ENCODE measurements around the gene LFNG.

Gene LFNG

DNA sequence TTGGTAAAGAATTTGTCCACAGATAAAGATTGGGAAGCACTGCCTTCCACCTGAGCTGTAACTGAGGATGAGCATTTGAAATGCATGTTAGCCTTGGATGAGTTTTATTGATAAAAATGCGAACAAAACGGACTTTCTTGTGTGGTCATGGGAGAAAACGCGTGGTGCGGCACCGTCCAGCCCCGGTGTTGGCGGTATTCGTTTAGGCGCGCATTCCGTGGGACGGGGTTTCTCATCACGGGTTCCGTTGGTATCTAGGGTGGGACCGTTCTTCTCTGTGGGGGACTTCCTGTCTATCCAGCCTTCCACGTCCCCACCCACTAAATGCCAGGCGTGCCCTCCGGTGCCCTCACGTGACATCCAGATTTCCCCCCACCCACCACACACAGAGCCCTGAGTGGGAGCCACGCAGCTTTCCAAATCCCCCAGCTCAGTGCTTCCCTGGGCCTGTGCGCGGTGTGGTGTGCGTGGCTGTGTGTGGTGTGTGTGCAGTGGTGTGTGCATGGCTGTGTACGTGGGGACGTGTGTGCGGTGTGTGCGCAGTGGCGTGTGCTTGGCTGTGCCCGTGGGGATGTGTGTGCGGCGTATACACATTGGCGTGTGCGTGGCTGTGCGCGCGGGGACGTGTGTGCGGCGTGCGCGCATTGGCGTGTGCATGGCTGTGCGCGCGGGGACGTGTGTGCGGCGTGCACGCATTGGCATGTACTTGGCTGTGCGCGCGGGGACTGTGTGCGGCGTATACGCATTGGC, 57.3 kb downstream of the LFNG start:
- DNase-seq: no peak
